GM11168 (cell line): ENCODE results near the gene DEGS2.
"Not testable (repeated sequence)": the region's sequence is repeated elsewhere in the genome, so short reads cannot be mapped to it uniquely, and the experiment has no call there.

ENCODE experiments used
- in situ Hi-C: fragments of 300-500 bp; cut with MboI; formaldehyde crosslinking; loops from one replicate; pipeline ENCODE4 v1.12.0; 2022; ENCODE audit warnings: low sequenced_read_pairs; ENCODE audit not compliant: unreplicated experiment

Gene DEGS2

DNA sequence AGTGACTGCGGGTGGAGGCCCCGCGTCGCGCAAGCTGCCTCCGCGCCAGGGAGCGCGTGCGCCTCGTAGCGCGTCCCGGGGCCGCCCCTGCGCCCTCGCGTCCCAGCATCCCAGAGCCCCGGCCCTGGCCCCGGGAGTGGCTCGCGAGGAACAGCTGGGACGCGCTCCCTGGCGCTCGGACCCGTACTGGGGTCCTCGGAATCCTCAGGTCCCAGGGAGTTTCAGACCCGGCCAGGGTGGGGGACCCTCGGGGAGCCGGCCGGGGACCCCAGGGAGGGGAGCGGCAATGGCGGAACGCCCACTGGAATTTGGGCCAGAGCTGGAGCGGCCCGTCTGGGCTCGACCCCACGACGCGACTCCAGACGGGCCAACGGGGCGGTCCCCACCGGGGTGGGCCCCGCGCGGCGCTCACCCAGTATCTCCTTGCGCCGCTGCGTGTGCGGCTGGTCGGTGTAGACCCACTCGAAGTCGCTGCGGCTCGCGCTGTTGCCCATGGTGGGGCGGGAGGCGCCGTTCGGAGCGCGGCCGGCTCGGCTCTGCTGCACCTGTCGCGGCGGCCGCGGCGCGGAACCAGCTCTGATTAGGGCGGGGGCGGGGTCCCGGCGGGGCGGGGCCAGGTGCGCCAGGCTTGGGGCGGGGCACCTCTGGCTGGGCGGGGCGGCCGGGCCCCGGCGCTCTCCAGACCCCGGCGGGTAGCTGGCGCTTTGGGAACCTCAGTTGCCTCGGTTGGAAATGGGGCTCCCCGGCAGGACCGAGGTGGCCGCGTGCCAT lies at the start of gene DEGS2:
Gene DEGS2 (minus strand): TSS at position 552 of the 771 bp plus-strand sequence. CDS start 58 bp downstream, at position 494.
- in situ Hi-C loops: no loop called here

DNA sequence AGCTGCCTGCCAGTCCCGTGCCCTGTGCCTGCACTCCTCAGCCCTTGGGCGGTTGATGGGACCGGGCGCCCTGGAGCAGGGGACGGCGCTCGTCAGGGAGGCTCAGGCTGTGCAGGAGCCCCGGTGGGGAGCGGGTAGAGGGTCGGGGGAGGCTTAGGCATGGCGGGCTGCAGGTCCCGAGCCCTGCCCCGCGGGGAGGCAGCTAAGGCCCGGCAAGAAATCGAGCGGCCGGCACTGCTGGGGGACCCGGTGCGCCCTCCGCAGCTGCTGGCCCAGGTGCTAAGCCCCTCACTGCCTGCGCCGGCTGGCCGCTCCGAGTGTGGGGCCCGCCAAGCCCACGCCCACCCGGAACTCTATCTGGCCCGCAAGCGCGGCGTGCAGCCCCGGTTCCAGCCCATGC lies 48.7 kb upstream of the DEGS2 start:
- in situ Hi-C loops: not testable (repeated sequence)

DNA sequence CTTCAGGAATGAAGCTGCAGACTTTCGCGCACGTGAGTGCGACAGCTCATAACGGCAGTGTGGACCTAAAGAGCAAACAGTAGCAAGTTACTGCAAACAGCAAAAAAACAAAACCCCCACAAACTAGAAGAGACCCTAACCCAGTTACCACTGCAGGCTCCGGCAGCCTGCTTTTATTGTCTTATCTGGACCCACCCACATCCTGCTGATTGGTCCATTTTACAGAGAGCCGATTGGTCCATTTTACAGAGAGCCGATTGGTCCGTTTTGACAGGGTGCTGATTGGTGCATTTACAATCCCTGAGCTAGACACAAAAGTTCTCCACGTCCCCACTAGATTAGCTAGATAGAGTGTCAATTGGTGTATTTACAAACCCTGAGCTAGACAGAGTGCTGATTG lies 48.1 kb upstream of the DEGS2 start:
- in situ Hi-C loops: not testable (repeated sequence)

DNA sequence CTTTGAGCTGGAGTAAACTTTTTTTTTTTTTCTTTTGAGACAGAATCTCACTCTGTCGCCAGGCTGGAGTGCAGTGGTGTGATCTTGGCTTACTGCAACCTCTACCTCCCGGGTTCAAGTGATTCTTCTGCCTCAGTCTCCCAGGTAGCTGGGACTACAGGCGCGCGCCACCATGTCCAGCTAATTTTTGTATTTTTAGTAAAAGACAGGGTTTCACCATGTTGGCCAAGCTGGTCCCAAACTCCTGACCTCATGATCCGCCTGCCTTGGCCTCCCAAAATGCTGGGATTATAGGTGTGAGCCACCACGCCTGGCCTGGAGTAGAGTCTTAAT lies 45.4 kb upstream of the DEGS2 start:
- in situ Hi-C loops: not testable (repeated sequence)

DNA sequence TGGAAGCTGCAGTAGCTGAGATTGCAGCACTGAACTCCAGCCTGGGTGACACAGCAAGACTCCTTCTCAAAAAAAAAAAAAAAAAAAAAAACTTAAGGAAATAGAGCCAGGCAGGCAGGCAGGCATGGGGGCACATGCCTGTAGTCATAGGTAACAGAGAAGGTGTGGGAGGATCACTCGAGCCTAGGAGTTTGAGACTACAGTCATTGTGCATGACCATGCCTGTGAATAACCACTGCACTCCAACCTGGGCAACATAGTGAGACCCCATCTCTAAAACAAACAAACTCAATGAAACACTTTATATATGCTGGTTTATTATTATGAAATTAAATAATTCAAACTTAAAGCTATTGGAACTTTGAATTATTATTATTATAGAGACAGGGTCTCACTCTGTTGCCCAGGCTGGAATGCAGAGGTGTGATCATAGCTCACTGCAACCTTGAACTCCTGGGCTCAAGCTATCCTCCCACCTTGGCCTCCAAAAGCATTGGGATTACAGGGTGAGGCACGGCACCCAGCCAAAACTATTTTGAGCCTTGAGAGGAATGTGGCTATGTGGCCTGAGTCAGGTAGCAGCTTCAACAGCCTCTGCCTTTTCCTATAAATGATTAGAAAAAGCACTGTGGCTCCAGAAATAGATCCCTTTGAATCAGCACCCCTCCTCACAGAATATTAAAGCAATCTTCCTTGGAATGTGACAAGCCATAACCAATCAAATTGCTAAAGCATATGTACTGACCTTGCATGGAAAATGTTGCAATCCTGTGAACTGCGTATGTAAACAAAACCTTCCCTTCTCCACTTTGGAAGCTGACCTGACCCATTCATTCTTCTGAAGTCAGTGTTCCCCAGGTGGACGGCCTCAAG lies 44.8 kb upstream of the DEGS2 start:
- in situ Hi-C loops: no loop called here

DNA sequence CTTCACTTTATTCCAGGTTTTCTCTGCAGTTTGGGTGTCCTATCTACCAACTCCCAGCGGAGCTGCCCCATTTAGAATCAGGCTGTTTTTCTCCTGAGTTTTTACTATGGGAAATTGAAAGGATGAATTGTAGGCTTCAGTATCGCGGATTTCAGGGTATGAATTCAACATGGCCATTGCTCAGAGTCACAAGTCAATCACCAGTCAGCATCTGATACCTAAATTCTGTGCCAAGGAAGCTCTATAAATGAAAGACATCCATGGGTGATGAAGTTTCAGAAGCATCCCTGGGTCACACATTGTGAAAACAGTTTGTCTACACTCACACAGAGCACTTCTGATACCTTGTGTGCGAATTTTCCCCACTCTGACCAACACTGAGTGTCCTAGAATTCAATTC lies 43.7 kb upstream of the DEGS2 start:
- in situ Hi-C loops: no loop called here

DNA sequence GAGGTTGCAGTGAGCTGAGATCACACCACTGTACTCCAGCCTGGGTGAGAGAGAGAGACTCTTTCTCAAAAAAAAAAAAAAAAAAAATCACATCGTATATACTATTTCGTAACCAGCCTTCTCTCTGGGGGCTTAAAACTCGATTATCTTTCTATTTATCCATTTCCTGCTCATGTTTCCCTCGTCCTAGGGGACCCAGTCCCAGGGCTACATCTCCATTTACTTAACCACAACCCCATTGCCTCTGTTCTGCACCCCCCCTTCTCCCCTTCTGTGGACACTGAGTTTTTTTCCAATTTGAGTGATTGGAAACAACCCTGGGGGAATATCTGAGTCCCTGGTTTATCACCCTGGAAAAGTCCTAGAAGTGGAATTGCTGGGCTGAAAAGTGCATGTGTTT lies 43.3 kb upstream of the DEGS2 start:
- in situ Hi-C loops: no loop called here

DNA sequence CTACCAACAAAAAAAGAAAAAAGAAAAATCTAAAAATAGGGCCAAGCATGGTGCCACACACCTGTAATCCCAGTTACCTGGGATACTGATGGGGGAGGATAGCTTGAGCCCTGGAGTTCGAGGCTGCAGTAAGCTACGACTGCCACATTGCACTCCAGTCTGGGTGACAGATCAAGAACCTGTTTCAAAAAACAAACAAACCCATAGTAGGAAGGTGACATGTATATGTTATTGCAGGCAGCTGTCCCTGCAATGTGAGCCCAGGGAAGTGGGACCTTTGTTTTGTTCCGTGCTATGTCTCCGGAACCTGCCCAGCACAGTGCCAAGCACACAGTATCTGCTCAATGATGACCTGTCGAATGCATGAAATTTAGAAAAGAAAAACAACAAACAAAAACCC lies 42.3 kb upstream of the DEGS2 start:
- in situ Hi-C loops: no loop called here

DNA sequence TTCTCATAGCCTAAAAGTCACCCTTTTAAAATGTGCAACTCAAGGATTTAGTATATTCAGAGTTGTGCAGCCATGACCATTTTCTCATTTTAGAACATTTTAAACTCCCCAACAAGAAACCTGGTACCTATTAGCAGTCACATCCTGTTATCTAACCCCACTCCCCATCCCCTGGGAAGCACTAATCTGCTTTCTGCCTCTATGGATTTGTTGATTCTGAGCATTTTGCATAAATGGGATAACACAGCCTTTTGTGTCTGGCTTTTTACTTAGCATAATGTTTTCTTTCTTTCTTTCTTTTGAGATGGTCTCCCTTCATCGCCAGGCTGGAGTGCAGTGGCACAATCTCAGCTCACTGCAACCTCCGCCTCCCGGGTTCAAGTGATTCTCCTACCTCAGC lies 40.9 kb upstream of the DEGS2 start:
- in situ Hi-C loops: no loop called here

DNA sequence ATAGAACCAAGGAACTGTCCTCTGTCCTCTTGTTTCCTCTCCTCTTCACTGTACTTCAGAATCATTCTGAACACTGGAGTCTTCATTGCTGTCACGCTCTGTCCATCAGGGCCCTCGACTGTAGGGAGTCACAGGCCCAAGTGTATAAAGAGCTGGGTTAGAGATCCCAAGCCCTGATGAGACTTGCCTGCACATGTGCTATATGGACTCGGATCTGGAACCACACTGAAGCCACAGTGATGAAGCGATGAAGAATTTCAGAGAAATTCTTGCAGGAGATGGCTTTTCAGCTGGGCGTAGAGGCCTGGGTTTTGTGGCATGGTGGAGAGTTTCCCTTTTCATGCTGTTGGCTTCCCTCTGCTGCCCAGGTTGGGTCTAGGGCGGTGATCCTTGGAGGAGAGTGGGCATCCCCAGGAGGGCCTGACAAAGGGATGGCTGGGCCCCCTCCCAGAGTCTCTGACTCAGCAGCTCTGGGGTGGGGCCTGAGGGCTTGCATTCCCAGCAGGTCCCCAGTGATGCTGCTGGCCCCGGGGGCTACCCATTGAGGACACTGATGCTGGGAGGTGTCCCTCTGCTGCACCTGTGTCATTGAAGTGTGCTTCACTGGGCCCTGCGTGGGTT lies 39.9 kb upstream of the DEGS2 start:
- in situ Hi-C loops: no loop called here

DNA sequence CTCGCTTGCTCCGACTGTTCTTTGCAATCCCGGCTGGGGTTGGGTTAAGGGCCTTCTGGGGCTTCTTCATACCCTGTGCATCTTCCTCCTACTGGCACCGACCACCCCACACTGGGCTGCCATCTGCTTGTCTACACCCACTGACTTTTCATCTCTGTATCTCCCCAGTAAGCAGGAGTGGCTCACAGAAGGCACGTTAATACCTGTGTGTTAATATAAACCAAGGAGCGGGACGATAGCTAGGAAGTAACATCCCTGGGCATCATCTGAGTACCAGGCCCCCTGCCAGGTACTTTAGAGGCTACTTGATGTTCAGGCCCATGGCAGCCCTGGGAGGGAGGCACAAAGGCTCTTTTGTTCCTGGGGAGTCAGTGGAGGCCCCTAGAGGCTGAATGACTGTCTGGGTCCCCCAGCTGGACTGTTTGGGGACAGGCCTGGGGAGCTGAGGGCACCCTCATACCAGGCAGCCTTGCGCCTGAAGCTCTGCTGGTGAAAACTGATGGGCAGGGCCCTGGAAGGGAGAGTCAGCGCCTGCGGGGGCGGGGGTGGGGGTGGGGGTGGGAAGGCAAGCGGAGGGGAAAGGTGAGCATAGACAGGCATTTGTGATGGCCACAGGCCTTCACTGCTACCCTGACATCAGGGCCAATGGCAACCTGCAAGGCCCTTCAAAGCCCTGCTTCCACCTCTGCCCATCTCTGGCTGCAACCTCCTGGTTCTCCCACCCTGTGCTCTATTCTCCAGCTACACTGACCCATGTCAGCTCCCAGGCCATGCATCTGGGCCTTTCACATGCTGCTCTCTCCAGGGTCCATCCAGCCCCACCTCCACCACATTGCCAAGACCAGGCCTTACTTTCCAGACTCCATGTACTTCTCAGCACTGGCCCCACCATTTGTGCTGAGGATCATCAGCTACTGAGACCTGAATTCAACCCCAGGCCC lies 34.2 kb upstream of the DEGS2 start:
- in situ Hi-C loops: no loop called here

DNA sequence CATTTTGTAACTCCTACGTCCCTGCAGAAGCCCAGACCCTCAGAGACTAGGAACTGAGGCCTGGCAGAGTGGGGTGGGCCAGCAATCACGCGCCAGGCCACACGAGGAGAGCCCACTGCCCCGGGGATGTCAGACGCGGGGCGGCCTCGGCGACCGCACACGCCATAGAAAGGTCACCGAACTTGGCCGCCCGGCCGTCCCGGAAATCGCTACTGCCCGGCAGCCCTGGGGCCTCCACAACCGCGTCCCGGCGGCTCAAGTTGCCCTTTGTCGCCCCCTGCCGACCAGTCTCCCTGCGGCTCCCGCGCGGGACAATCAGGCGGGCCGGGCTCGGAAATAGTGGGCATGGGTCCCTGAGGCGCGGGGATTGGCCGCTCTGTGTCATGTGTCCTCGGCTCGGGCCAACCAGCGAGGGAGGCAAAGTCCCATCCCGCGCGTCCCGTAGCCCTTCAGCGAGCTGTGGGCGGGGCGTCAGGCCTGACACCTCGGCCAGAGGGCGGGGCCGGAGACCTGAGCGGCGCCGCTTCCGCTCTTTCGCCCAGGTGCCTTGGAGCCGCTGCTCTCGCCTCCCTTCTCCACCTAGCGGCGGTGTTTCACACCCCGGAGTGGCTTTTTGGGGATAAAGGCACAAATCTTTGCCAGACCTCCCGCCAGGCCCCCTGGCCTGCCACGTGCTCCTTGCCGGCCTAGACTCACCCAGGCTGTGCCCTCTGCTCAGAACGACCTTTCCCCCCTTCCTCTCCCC lies 33.4 kb upstream of the DEGS2 start:
- in situ Hi-C loops: no loop called here

DNA sequence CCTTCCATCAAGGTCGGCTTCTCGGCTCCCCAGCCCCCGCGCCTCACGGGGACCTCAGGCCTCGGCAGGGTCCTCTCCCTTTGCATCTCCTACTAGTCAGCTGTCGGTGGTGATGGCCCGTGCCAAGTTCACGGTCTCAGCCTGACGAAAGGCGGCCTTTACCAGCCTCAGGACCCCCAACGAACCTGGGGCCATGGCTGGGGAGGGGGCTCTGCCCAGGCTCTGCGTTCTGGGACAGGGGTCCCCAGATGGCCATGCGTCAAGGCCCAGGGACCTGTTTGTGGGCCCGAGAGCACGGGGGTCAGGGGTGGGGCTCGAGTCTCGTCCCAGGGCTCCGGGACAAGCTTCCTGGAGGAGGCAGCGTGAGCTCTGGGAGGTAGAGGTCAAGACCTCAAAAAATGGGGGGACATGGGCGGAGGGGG lies 32.8 kb upstream of the DEGS2 start:
- in situ Hi-C loops: no loop called here

DNA sequence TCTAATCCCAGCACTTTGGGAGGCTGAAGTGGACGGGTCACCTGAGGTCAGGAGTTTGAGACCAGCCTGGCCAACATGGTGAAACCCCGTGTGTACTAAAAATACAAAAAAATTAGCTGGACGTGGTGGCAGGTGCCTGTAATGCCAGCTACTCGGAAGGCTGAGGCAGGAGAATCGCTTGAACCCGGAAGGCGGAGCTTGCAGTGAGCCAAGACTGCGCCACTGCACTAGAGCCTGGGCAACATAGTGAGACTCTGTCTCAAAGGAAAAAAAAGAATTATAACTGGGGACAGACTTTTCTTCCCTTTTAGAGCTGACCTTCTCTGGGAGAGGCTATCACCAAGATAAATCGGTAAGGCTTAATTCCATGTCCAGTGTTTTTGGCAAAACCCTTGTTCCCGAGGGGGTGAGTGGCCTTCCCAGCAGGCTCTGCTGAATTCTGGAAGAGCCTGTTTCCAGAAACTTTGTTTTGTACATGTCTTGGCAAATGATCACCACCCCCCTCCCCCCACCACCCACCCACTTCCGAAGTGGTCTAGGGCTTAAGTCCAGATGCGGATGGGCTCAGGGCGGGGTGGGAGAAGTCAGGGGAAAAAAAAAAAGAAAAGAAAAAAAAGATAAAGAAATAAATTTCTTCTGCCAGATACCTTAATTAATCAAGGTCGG lies 32.3 kb upstream of the DEGS2 start:
- in situ Hi-C loops: no loop called here

DNA sequence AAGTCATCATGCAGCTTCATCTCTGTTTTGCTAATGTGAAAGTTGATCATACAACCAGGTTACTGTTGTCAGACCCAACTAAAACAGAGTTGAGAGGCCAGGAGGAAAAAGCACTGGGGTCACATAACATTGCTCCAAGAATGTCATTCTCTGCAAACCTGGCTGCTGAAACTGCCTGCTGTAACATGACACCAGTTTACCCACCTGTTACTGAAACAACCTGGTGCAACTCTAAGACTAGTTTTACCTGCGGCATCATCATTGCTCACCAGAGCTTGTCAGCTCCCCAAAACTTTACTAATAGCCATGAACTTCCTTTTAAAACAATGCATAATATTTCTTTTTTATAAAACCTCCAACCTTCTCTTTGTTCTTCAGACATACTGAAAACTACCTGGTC lies 30.7 kb upstream of the DEGS2 start:
- in situ Hi-C loops: no loop called here

DNA sequence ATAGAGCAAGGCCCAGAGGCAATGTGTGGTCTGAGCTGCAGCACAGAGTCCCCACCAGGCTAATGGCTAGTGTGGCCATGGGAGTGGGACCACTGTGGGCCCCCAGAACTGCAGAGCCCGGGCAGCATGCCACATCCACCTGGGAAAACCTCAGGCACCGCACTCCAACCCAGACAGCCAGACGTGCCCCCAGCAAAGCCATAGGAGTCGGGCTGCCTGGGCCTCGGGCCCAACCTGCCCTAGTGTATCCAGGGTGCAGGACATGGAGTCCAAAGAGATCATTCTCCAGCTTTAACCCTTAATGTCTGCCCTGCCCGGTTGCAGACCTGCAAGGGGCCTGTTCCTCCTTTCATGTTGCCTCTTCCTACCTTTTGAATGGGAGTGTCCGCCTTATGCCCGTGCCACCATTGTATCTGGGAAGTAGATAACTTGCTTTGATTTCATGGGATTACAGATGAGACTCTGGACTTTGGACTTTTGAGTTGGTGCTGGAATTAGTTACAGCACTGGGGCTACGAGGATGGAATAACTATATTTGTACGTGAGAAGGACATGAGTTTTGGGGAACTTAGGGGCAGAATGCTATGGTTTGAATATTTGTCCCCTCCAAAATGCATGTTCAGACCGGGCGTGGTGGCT lies 29.1 kb upstream of the DEGS2 start:
- in situ Hi-C loops: no loop called here

DNA sequence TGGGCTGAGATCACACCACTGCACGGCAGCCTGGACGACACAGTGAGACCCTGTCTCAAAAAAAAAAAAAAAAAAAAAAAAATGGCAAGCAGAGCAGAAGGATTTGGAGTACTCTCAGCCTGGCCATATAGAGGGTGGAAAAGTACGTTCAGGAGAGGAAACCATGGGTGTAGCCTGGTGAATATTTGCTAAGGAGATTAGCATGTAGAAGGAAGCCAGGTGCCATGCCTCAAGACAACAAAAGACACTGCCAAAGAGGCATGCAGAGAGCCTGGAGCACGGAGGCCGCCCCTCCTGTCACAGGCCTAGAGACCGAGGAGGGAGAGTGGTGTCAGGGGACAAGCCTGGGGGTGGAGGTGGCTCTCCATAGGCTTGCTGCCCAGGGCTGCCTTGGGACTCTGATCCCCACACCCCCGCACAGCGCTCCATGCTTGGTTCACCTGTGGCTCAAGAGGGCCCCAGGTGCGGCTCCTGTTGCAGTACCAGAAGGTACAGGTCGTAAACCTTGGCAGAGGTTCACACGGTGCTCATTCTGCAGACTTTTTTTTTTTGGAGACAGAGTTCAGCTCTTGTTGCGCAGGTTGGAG lies 27.9 kb upstream of the DEGS2 start:
- in situ Hi-C loops: no loop called here

DNA sequence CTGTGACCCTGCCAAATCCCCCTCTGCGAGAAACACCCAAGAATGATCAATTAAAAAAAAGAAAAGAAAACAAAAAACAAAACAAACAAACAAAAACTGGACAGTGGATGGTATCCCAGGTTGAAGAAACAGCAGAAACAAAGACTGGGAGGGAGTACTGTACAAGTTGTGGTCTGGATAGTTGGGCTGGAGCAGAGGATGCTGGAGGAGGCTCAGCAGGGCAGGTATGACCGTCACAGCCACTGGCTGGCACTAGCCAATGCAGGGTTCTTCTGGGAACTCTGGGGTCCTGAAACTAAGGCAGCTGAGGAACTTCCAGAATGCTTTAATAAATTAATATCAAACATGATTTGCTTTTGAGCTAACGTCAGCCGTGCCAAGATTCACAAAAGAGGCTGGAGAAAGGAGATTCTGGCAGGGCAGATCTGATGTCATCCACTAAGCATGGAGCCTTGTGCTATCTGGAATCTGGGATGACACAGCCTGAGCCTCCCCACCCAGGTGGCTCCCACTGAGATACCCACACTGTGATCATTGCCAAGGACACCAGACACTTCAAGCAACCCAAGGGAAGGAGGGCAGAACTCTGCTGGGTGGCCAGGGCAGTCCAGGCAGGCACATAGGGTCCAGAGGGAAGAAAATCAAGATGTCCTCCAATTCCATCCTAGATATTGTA lies 22.6 kb upstream of the DEGS2 start:
- in situ Hi-C loops: not testable (repeated sequence)
